ENCODE measurements around the gene CCDC152.

GRCh38 chr5:42832060-42832459 lies 75.4 kb downstream of the CCDC152 start:
- TF ChIP-seq, protein P1, sequence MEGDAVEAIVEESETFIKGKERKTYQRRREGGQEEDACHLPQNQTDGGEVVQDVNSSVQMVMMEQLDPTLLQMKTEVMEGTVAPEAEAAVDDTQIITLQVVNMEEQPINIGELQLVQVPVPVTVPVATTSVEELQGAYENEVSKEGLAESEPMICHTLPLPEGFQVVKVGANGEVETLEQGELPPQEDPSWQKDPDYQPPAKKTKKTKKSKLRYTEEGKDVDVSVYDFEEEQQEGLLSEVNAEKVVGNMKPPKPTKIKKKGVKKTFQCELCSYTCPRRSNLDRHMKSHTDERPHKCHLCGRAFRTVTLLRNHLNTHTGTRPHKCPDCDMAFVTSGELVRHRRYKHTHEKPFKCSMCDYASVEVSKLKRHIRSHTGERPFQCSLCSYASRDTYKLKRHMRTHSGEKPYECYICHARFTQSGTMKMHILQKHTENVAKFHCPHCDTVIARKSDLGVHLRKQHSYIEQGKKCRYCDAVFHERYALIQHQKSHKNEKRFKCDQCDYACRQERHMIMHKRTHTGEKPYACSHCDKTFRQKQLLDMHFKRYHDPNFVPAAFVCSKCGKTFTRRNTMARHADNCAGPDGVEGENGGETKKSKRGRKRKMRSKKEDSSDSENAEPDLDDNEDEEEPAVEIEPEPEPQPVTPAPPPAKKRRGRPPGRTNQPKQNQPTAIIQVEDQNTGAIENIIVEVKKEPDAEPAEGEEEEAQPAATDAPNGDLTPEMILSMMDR (conservative IDR thresholded peaks at IDR 0.05 in 1 of 2, IDR thresholded peaks at IDR 0.05 in 1 of 2; ENCODE audit: extremely low read depth in 1 of 2, insufficient read depth in 1 of 2, low read depth in 1 of 2, low read length in 2 of 2) = no peak
- TF ChIP-seq EZH2 (IDR thresholded peaks at IDR 0.05; ENCODE audit: borderline replicate concordance, low read length) = no peak
